Neural progenitor cell (in vitro differentiated cells): ENCODE data around the gene TARBP1. TPM values are rescaled to one million over a fixed set of nuclear protein-coding genes. Genes with fewer than 3 reads are reported as not detected.

Source experiments
- DNase-seq: peaks from one replicate; pipeline ENCODE4 v3.0.0-alpha.2; 2016; ENCODE audit warnings: low spot score
- H2AFZ ChIP-seq: fragments of 200-600 bp; sonication (generic); replicated peaks from 2 replicates; pipeline ENCODE4 v1.6.1; 2016; ENCODE audit warnings: antibody characterized with exemption
- H3F3A ChIP-seq: fragments of 200-600 bp; sonication (generic); 2 replicates; pipeline ENCODE4 v1.6.1; 2016; ENCODE audit warnings: antibody characterized with exemption, low read depth
- H3K27ac ChIP-seq: fragments of 200-600 bp; sonication (generic); 2 replicates; pipeline ENCODE4 v1.5.1; 2016; ENCODE audit warnings: mild to moderate bottlenecking
- H3K27me3 ChIP-seq: fragments of 200-600 bp; sonication (generic); 2 replicates; pipeline ENCODE4 v1.6.1; 2016; ENCODE audit warnings: mild to moderate bottlenecking, moderate library complexity
- H3K36me3 ChIP-seq: fragments of 200-600 bp; sonication (generic); 2 replicates; pipeline ENCODE4 v1.5.1; 2016
- H3K4me1 ChIP-seq: fragments of 200-600 bp; sonication (generic); 2 replicates; pipeline ENCODE4 v1.6.1; 2016; ENCODE audit warnings: mixed run types
- H3K4me2 ChIP-seq: fragments of 200-600 bp; sonication (generic); 2 replicates; pipeline ENCODE4 v1.6.1; 2016
- H3K4me3 ChIP-seq: fragments of 200-600 bp; sonication (generic); 2 replicates; pipeline ENCODE4 v1.5.1; 2016
- H3K79me2 ChIP-seq: fragments of 200-600 bp; sonication (generic); 2 replicates; pipeline ENCODE4 v1.6.1; 2016; ENCODE audit warnings: low read depth
- H3K9ac ChIP-seq: fragments of 200-600 bp; sonication (generic); 2 replicates; pipeline ENCODE4 v1.6.1; 2016
- H3K9me3 ChIP-seq: fragments of 200-600 bp; sonication (generic); 2 replicates; pipeline ENCODE4 v1.5.1; 2016; ENCODE audit warnings: low read depth
- H4K20me1 ChIP-seq: fragments of 200-600 bp; sonication (generic); 2 replicates; pipeline ENCODE4 v1.6.1; 2016; ENCODE audit warnings: low read depth
- H3K27ac Mint-ChIP-seq: 3 replicates; pipeline ENCODE4 v1.8.0; 2021; ENCODE audit warnings: mixed read lengths
- H3K27me3 Mint-ChIP-seq: 2 replicates; pipeline ENCODE4 v1.8.0; 2022; ENCODE audit warnings: low read depth, mild to moderate bottlenecking, inconsistent platforms, moderate library complexity, mixed read lengths; ENCODE audit not compliant: insufficient read depth
- H3K36me3 Mint-ChIP-seq: 3 replicates; pipeline ENCODE4 v1.8.0; 2021; ENCODE audit warnings: mixed read lengths
- H3K4me1 Mint-ChIP-seq: 3 replicates; pipeline ENCODE4 v1.8.0; 2021; ENCODE audit warnings: mixed read lengths
- H3K4me3 Mint-ChIP-seq: 3 replicates; pipeline ENCODE4 v1.8.0; 2021; ENCODE audit warnings: mild to moderate bottlenecking, moderate library complexity, mixed read lengths
- H3K9me3 Mint-ChIP-seq: 3 replicates; pipeline ENCODE4 v1.8.0; 2020; ENCODE audit warnings: mixed read lengths
- EZH2 ChIP-seq: fragments of 200-600 bp; sonication (generic); IDR thresholded peaks from 2 replicates; pipeline ENCODE4 v1.6.1; 2017; ENCODE audit warnings: antibody characterized with exemption, mild to moderate bottlenecking, moderate library complexity
- EZH2phosphoT487 ChIP-seq: fragments of 200-600 bp; sonication (generic); IDR thresholded peaks from 2 replicates; pipeline ENCODE4 v1.6.1; 2017; ENCODE audit warnings: antibody characterized with exemption
- total RNA-seq: library from RNA; depleted of rRNA; stranded (reverse); fragments of >200 nt; gene quantifications from 2 replicates; pipeline ENCODE4 v1.2.3, GENCODE V29; 2015; ENCODE audit warnings: low replicate concordance
- TF ChIP-seq, protein P1 (sequence below): fragments of 200-600 bp; sonication (generic); IDR thresholded peaks from 2 replicates; pipeline ENCODE4 v1.5.1; 2017; ENCODE audit warnings: antibody characterized with exemption, mild to moderate bottlenecking

The TARBP1 gene
- total RNA-seq, 1 donor from 2014 or later, result 99.0 TPM

- Mint-ChIP-seq H3K27ac (no peak overlapping the region), H3K4me3 (no peak overlapping the region)
- no peaks in the 10 kb centered on the region for H3K79me2 ChIP-seq
Observed at GRCh38 chr1:234484218-234484617, 5.2 kb upstream of the TARBP1 start.

DNA sequence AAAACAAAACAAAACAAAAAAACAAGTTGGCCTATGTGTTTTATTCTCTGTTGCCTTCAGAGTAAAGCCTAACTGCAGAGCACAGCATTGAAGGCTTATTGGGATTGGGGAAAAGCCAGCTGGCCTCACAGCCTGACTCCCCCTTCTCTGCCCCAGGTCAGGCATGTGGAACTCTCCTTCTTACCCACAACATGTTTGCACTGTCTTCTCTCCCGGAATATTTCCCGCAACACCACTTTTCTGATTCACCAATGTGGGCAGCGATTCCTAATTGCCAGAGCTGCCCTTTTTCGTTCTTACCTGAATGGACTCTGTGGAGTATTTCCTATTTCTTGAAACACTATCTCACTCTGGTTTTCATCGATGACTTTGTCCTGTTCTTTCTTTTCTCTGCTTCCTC, 2.8 kb upstream of the TARBP1 start:
- Mint-ChIP-seq H3K27me3 (peaks cover 11% of the 10 kb centered on the region), H3K36me3 (no peaks in the 10 kb centered on the region), H3K4me3 (no peak overlapping the region), H3K27ac (no peak overlapping the region), H3K9me3 (no peaks in the 10 kb centered on the region), H3K4me1 (peaks cover 8% of the 10 kb centered on the region)
- no peak overlapping the region for H3K27ac ChIP-seq
- H3K79me2 ChIP-seq, result peaks cover 13% of the 10 kb centered on the region
- H2AFZ ChIP-seq, result no peak overlapping the region
- no peaks in the 10 kb centered on the region for H3K9me3 ChIP-seq
- no peak overlapping the region for H3K4me2 ChIP-seq
- H3K4me3 ChIP-seq, result no peak overlapping the region
- no peak overlapping the region for H3K9ac ChIP-seq
- peaks cover 7% of the 10 kb centered on the region for H3K4me1 ChIP-seq
- no peaks in the 10 kb centered on the region for H4K20me1 ChIP-seq
- peaks cover 3% of the 10 kb centered on the region for H3F3A ChIP-seq
- DNase-seq, result no peak
- H3K36me3 ChIP-seq, result no peaks in the 10 kb centered on the region
- no peak for TF ChIP-seq EZH2
- TF ChIP-seq, protein P1, sequence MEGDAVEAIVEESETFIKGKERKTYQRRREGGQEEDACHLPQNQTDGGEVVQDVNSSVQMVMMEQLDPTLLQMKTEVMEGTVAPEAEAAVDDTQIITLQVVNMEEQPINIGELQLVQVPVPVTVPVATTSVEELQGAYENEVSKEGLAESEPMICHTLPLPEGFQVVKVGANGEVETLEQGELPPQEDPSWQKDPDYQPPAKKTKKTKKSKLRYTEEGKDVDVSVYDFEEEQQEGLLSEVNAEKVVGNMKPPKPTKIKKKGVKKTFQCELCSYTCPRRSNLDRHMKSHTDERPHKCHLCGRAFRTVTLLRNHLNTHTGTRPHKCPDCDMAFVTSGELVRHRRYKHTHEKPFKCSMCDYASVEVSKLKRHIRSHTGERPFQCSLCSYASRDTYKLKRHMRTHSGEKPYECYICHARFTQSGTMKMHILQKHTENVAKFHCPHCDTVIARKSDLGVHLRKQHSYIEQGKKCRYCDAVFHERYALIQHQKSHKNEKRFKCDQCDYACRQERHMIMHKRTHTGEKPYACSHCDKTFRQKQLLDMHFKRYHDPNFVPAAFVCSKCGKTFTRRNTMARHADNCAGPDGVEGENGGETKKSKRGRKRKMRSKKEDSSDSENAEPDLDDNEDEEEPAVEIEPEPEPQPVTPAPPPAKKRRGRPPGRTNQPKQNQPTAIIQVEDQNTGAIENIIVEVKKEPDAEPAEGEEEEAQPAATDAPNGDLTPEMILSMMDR, result no peak
- peaks cover 18% of the 10 kb centered on the region for H3K27me3 ChIP-seq

More at GRCh38 chr1:234484218-234484617, 5.2 kb upstream of the TARBP1 start:
- Mint-ChIP-seq H3K27me3 (peaks cover 14% of the 10 kb centered on the region), H3K4me1 (peaks cover 5% of the 10 kb centered on the region), H3K36me3 (no peaks in the 10 kb centered on the region), H3K9me3 (no peaks in the 10 kb centered on the region)
- Histone ChIP-seq H3F3A (peaks cover 4% of the 10 kb centered on the region), H4K20me1 (no peaks in the 10 kb centered on the region), H3K4me2 (no peak overlapping the region), H3K27ac (no peak overlapping the region), H3K9me3 (no peaks in the 10 kb centered on the region), H3K36me3 (no peaks in the 10 kb centered on the region), H2AFZ (no peak overlapping the region), H3K4me1 (peaks cover 5% of the 10 kb centered on the region), H3K9ac (no peak overlapping the region), H3K4me3 (no peak overlapping the region), H3K27me3 (peaks cover 18% of the 10 kb centered on the region)
- TF ChIP-seq EZH2 (no peak), EZH2phosphoT487 (no peak)
- TF ChIP-seq, protein P1, result no peak
- no peak for DNase-seq

DNA sequence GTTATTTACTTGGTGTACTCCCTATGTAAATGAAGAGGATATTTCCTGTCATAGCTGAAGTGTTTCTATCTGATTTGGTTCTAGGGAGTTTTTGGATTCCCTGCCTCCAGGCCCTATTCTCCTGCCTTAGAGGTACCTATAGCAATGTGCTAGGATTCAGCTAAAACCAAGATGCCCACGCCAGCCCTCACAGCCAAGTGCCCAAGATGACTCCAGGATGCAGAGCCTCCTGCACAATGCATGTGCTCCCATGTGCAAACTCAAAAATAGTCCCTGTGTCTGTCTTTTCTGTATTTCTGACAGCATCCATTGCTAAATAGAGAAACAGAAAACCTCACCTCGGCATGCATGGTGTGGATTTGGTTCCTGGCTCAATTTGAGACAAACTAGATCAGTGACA, 887 bp upstream of the TARBP1 start:
- H3K27ac Mint-ChIP-seq, result no peak overlapping the region
- peaks cover 21% of the 10 kb centered on the region for H3K4me1 ChIP-seq
- H3K27me3 ChIP-seq, result peaks cover 18% of the 10 kb centered on the region
- no peak overlapping the region for H2AFZ ChIP-seq
- TF ChIP-seq EZH2, result no peak
- TF ChIP-seq, protein P1, result no peak
- TF ChIP-seq EZH2phosphoT487, result no peak
- peaks cover 5% of the 10 kb centered on the region for H3F3A ChIP-seq
- H3K79me2 ChIP-seq, result peaks cover 32% of the 10 kb centered on the region
- H4K20me1 ChIP-seq, result peaks cover 18% of the 10 kb centered on the region
- H3K36me3 ChIP-seq, result no peaks in the 10 kb centered on the region
- H3K9ac ChIP-seq, result no peak overlapping the region
- no peaks in the 10 kb centered on the region for H3K36me3 Mint-ChIP-seq
- H3K4me1 Mint-ChIP-seq, result peaks cover 14% of the 10 kb centered on the region
- no peaks in the 10 kb centered on the region for H3K9me3 ChIP-seq
- no peak overlapping the region for H3K4me2 ChIP-seq
- no peaks in the 10 kb centered on the region for H3K9me3 Mint-ChIP-seq
- H3K27me3 Mint-ChIP-seq, result peaks cover 2% of the 10 kb centered on the region
- no peak overlapping the region for H3K27ac ChIP-seq
- peak overlapping the region; percentile 85 for H3K4me3 Mint-ChIP-seq
- no peak overlapping the region for H3K4me3 ChIP-seq
- no peak for DNase-seq

GRCh38 chr1:234479310-234479559, 256 bp upstream of the TARBP1 start:
- Mint-ChIP-seq H3K27ac (no peak overlapping the region), H3K4me1 (peaks cover 14% of the 10 kb centered on the region), H3K4me3 (peak overlapping the region; percentile 85), H3K27me3 (peaks cover 2% of the 10 kb centered on the region), H3K36me3 (no peaks in the 10 kb centered on the region), H3K9me3 (no peaks in the 10 kb centered on the region)
- peak overlapping the region; percentile 89 for H3K4me2 ChIP-seq
- no peak for TF ChIP-seq EZH2phosphoT487
- no peak for TF ChIP-seq EZH2
- TF ChIP-seq, protein P1, result no peak
- no peak overlapping the region for H3K9ac ChIP-seq
- H3K27ac ChIP-seq, result no peak overlapping the region
- H3K27me3 ChIP-seq, result peaks cover 18% of the 10 kb centered on the region
- H4K20me1 ChIP-seq, result peaks cover 18% of the 10 kb centered on the region
- peak overlapping the region; percentile 78 for H3K4me3 ChIP-seq
- no peaks in the 10 kb centered on the region for H3K36me3 ChIP-seq
- peaks cover 5% of the 10 kb centered on the region for H3F3A ChIP-seq
- H3K9me3 ChIP-seq, result no peaks in the 10 kb centered on the region
- no peak overlapping the region for H2AFZ ChIP-seq
- H3K4me1 ChIP-seq, result peaks cover 26% of the 10 kb centered on the region
- no peak for DNase-seq
- peaks cover 38% of the 10 kb centered on the region for H3K79me2 ChIP-seq
